Liver (tissue), 9 donors: ENCODE data around the gene CGB7. TPM values are rescaled to one million over a fixed set of nuclear protein-coding genes. Genes with fewer than 3 reads are reported as not detected.

Experiments
- DNase-seq: peaks from one replicate; pipeline ENCODE4 v3.0.0-alpha.2; 2017; ENCODE audit warnings: low spot score
- H3K27ac ChIP-seq, 2 donors: one replicate each; pipeline ENCODE4 v1.7.0; 2013; ENCODE audit warnings: inconsistent platforms in 2 of 2, low read length in 2 of 2, control low read depth in 1 of 2, low read depth in 1 of 2, mild to moderate bottlenecking in 1 of 2
- H3K27me3 ChIP-seq, 4 donors: one replicate each; pipeline versions ENCODE4 v1.6.1 to v1.7.0; 2013; ENCODE audit warnings: low read length in 3 of 4, inconsistent platforms in 1 of 4, mild to moderate bottlenecking in 1 of 4, moderate library complexity in 1 of 4; ENCODE audit not compliant: control insufficient read depth in 4 of 4, insufficient read depth in 4 of 4
- H3K36me3 ChIP-seq, 4 donors: one replicate each; pipeline versions ENCODE4 v1.6.1 to v1.7.0; 2013; ENCODE audit warnings: low read length in 3 of 4, mild to moderate bottlenecking in 3 of 4, low read depth in 1 of 4, moderate library complexity in 1 of 4; ENCODE audit not compliant: control insufficient read depth in 4 of 4, insufficient read depth in 3 of 4
- H3K4me1 ChIP-seq, 4 donors: one replicate each; pipeline versions ENCODE4 v1.6.1 to v1.7.0; 2013; ENCODE audit warnings: low read length in 3 of 4, mild to moderate bottlenecking in 3 of 4, moderate library complexity in 1 of 4; ENCODE audit not compliant: control insufficient read depth in 4 of 4, insufficient read depth in 4 of 4
- H3K4me3 ChIP-seq, 3 donors: one replicate each; pipeline versions ENCODE4 v1.6.1 to v1.7.0; 2013; ENCODE audit warnings: low read length in 3 of 3, control low read depth in 1 of 3, low read depth in 1 of 3, mild to moderate bottlenecking in 1 of 3
- H3K9ac ChIP-seq, 2 donors: one replicate each; pipeline ENCODE4 v1.7.0; 2013; ENCODE audit warnings: low read length in 2 of 2, mild to moderate bottlenecking in 2 of 2, moderate library complexity in 2 of 2, control low read depth in 1 of 2, low read depth in 1 of 2
- H3K9me3 ChIP-seq, 4 donors: one replicate each; pipeline versions ENCODE4 v1.6.1 to v1.7.0; 2013; ENCODE audit warnings: low read length in 3 of 4; ENCODE audit not compliant: control insufficient read depth in 4 of 4
- CTCF ChIP-seq: fragments of 150-350 bp; IDR thresholded peaks from 2 replicates; pipeline ENCODE4 v1.5.1; 2017; ENCODE audit warnings: improper control_type of control experiment, low read depth, low read length; ENCODE audit not compliant: missing input control
- EGR1 ChIP-seq, 2 donors: IDR thresholded peaks; 2 replicates each; pipeline ENCODE4 v1.6.1; 2016 to 2018; ENCODE audit warnings: antibody characterized with exemption in 2 of 2, low read depth in 2 of 2
- FOXA1 ChIP-seq: IDR thresholded peaks from 2 replicates; pipeline ENCODE4 v1.6.1; 2016; ENCODE audit warnings: antibody characterized with exemption
- FOXA2 ChIP-seq: IDR thresholded peaks from 2 replicates; pipeline ENCODE4 v1.6.1; 2016; ENCODE audit warnings: antibody characterized with exemption
- GABPA ChIP-seq, 2 donors: IDR thresholded peaks in 1 of 2; conservative IDR thresholded peaks in 1 of 2; 2 replicates each; pipeline ENCODE4 v1.6.1; 2016; ENCODE audit warnings: antibody characterized with exemption in 2 of 2, mild to moderate bottlenecking in 1 of 2, moderate library complexity in 1 of 2
- HNF4A ChIP-seq, 2 donors: conservative IDR thresholded peaks; 2 replicates each; pipeline ENCODE4 v1.6.1; 2016; ENCODE audit warnings: antibody characterized with exemption in 2 of 2, mild to moderate bottlenecking in 2 of 2
- HNF4G ChIP-seq: IDR thresholded peaks from 2 replicates; pipeline ENCODE4 v1.6.1; 2016; ENCODE audit warnings: antibody characterized with exemption
- JUND ChIP-seq, 2 donors: IDR thresholded peaks; 2 replicates each; pipeline ENCODE4 v1.6.1; 2016; ENCODE audit warnings: antibody characterized with exemption in 2 of 2
- MAX ChIP-seq: IDR thresholded peaks from 2 replicates; pipeline ENCODE4 v1.6.1; 2016; ENCODE audit warnings: antibody characterized with exemption
- NR2F2 ChIP-seq: IDR thresholded peaks from 2 replicates; pipeline ENCODE4 v1.6.1; 2016; ENCODE audit warnings: antibody characterized with exemption
- YY1 ChIP-seq: IDR thresholded peaks from 2 replicates; pipeline ENCODE4 v1.6.1; 2016; ENCODE audit warnings: antibody characterized with exemption, mild to moderate bottlenecking
- ZBTB33 ChIP-seq: IDR thresholded peaks from 2 replicates; pipeline ENCODE4 v1.6.1; 2016; ENCODE audit warnings: antibody characterized with exemption
- WGBS: extraction: QIAGEN DNeasy Blood & Tissue Kit; methylation state at CpG from one replicate; pipeline ENCODE4 v1.1.7; 2013; 5-methylcytosine and 5-hydroxymethylcytosine counted together
- polyA plus RNA-seq, 2 donors: library from polyadenylated mRNA; stranded (reverse) in 1 of 2; unstranded in 1 of 2; fragments of 200-250 nt in 1 of 2; fragments of >200 nt in 1 of 2; fragmentation: Nextera tagmentation in 1 of 2; extraction: Ambion mirVana in 1 of 2; gene quantifications; one replicate each; pipeline versions ENCODE4 v1.2.1 to v1.2.3, GENCODE V29; 2013 to 2015
- total RNA-seq, 2 donors: library from RNA; depleted of rRNA; stranded (reverse); fragments of >200 nt; gene quantifications; one replicate each; pipeline ENCODE4 v1.2.3, GENCODE V29; 2014
- TF ChIP-seq, protein P1 (sequence below): IDR thresholded peaks from 2 replicates; pipeline ENCODE4 v1.6.1; 2016; ENCODE audit warnings: antibody characterized with exemption, mild to moderate bottlenecking
- donor health status: healthy.
- donor health status: healthy.
- donor health status: healthy.
- donor health status: healthy.
- donor health status: healthy.

The CGB7 gene
- total and polyA plus RNA-seq, 4 donors, result not detected

- no peaks in the 10 kb centered on the region for H3K4me1 ChIP-seq
- no peaks in the 10 kb centered on the region for H3K9me3 ChIP-seq
- no peak overlapping the region for H3K4me3 ChIP-seq
- TF ChIP-seq HNF4A (conservative IDR thresholded peaks at IDR 0.05) (no peak), NR2F2 (no peak), GABPA (IDR thresholded peaks at IDR 0.05 in 1 of 2, conservative IDR thresholded peaks at IDR 0.05 in 1 of 2) (no peak), FOXA2 (no peak), YY1 (no peak), CTCF (no peak), MAX (no peak), FOXA1 (no peak), EGR1 (IDR thresholded peaks at IDR 0.05; ENCODE audit: low read depth in 2 of 2) (no peak), JUND (IDR thresholded peaks at IDR 0.05) (no peak)
- TF ChIP-seq, protein P1, sequence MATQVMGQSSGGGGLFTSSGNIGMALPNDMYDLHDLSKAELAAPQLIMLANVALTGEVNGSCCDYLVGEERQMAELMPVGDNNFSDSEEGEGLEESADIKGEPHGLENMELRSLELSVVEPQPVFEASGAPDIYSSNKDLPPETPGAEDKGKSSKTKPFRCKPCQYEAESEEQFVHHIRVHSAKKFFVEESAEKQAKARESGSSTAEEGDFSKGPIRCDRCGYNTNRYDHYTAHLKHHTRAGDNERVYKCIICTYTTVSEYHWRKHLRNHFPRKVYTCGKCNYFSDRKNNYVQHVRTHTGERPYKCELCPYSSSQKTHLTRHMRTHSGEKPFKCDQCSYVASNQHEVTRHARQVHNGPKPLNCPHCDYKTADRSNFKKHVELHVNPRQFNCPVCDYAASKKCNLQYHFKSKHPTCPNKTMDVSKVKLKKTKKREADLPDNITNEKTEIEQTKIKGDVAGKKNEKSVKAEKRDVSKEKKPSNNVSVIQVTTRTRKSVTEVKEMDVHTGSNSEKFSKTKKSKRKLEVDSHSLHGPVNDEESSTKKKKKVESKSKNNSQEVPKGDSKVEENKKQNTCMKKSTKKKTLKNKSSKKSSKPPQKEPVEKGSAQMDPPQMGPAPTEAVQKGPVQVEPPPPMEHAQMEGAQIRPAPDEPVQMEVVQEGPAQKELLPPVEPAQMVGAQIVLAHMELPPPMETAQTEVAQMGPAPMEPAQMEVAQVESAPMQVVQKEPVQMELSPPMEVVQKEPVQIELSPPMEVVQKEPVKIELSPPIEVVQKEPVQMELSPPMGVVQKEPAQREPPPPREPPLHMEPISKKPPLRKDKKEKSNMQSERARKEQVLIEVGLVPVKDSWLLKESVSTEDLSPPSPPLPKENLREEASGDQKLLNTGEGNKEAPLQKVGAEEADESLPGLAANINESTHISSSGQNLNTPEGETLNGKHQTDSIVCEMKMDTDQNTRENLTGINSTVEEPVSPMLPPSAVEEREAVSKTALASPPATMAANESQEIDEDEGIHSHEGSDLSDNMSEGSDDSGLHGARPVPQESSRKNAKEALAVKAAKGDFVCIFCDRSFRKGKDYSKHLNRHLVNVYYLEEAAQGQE, result no peak
- H3K27me3 ChIP-seq, result peaks cover 0 to 5% (median 1%) of the 10 kb centered on the region in 4 donors
- 50% methylated on average over 3 of the region's 3 CpGs for WGBS
- no peak overlapping the region for H3K9ac ChIP-seq
- no peak for DNase-seq
- H3K36me3 ChIP-seq, result no peaks in the 10 kb centered on the region
- H3K27ac ChIP-seq, result no peak overlapping the region
These were observed 10.0 kb upstream of the CGB7 start for GRCh38 chr19:49067554-49067953.

DNA sequence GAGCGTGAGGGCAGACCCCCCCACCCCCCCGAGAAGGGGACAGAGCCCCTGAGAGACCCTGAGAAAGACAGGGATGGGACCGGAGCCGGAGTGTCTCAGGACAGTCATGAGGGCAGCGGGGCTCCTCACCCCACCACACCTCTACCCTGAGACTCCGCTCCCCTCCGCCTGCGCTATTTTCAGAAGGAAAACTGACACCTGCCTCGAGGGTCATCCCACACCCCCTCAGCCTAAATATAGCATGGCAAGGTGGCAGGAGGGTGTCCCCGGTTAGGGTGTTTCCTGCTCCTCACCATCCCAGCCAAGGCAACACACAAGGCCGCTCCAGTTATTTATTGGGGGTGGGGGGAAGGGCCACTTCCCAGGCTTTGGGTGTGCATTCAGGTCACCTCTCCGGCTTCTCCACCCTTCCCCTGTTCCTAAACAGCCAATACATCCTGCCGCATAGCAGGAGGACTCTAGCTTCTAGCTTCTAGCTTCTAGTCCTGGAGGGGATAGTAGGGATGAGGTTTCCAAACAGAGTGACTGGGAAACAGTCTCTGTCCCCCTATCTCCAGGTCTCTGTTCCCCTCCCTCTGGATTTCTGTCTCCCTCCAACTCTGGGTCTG, 8.5 kb upstream of the CGB7 start:
- no peak overlapping the region for H3K4me3 ChIP-seq
- H3K9ac ChIP-seq, result no peak overlapping the region
- WGBS, result 48% methylated on average over 13 of the region's 13 CpGs
- no peak for DNase-seq
- no peaks in the 10 kb centered on the region for H3K9me3 ChIP-seq
- H3K36me3 ChIP-seq, result no peaks in the 10 kb centered on the region
- H3K27ac ChIP-seq, result no peak overlapping the region
- TF ChIP-seq ZBTB33 (no peak), GABPA (IDR thresholded peaks at IDR 0.05 in 1 of 2, conservative IDR thresholded peaks at IDR 0.05 in 1 of 2) (no peak), HNF4G (no peak)
- TF ChIP-seq, protein P1, result no peak
- H3K27me3 ChIP-seq, result peaks cover 0 to 5% (median 0%) of the 10 kb centered on the region in 4 donors
- no peaks in the 10 kb centered on the region for H3K4me1 ChIP-seq
